Small intestine (tissue), 7 donors: ENCODE measurements around the gene TFPI2. TPM values are rescaled to one million over a fixed set of nuclear protein-coding genes. Genes with fewer than 3 reads are reported as not detected.
"Not testable (repeated sequence)": the region's sequence is repeated elsewhere in the genome, so short reads cannot be mapped to it uniquely, and the experiment has no call there.

Experiments
- DNase-seq, 2 donors: peaks; one replicate each; pipeline versions ENCODE4 v3.0.0 to v3.0.0-alpha.2; 2013
- FAIRE-seq: peaks from 2 replicates; lab custom pipeline; 2012; peaks lifted over from hg19 to GRCh38; lab: Jason Lieb, UNC
- H3K27ac ChIP-seq, 3 donors: one replicate each; pipeline ENCODE4 v1.5.1; 2013; ENCODE audit warnings: low read length in 2 of 3, mild to moderate bottlenecking in 2 of 3, control low read depth in 1 of 3, inconsistent platforms in 1 of 3, low read depth in 1 of 3, moderate library complexity in 1 of 3
- H3K27me3 ChIP-seq, 3 donors: one replicate each; pipeline ENCODE4 v1.6.1; 2013; ENCODE audit warnings: low read length in 3 of 3, inconsistent platforms in 1 of 3; ENCODE audit not compliant: control insufficient read depth in 3 of 3, insufficient read depth in 3 of 3
- H3K36me3 ChIP-seq, 3 donors: one replicate each; pipeline ENCODE4 v1.6.1; 2013; ENCODE audit warnings: low read length in 3 of 3, inconsistent platforms in 1 of 3, low read depth in 1 of 3, mild to moderate bottlenecking in 1 of 3, moderate library complexity in 1 of 3; ENCODE audit not compliant: control insufficient read depth in 3 of 3, insufficient read depth in 2 of 3
- H3K4me1 ChIP-seq, 3 donors: one replicate each; pipeline ENCODE4 v1.6.1; 2013; ENCODE audit warnings: low read length in 2 of 3, inconsistent platforms in 1 of 3, low read depth in 1 of 3, mild to moderate bottlenecking in 1 of 3, moderate library complexity in 1 of 3; ENCODE audit not compliant: control insufficient read depth in 3 of 3, insufficient read depth in 2 of 3
- H3K4me3 ChIP-seq, 3 donors: one replicate each; pipeline ENCODE4 v1.5.1; 2013; ENCODE audit warnings: low read length in 3 of 3, control low read depth in 1 of 3, inconsistent platforms in 1 of 3, low read depth in 1 of 3, mild to moderate bottlenecking in 1 of 3, moderate library complexity in 1 of 3
- H3K9me3 ChIP-seq, 2 donors: one replicate each; pipeline ENCODE4 v1.6.1; 2013; ENCODE audit warnings: low read depth in 1 of 2, low read length in 1 of 2; ENCODE audit not compliant: control insufficient read depth in 2 of 2, insufficient read depth in 1 of 2
- WGBS, 3 donors: extraction: QIAGEN DNeasy Blood & Tissue Kit; methylation state at CpG; one replicate each; pipeline ENCODE4 v1.1.7; 2013; 5-methylcytosine and 5-hydroxymethylcytosine counted together
- polyA plus RNA-seq, 4 donors: library from polyadenylated mRNA; stranded (reverse) in 3 of 4; unstranded in 1 of 4; fragments of 200-250 nt in 3 of 4; fragments of 120-200 nt in 1 of 4; gene quantifications; one replicate each; pipeline versions ENCODE4 v1.2.1 to v1.2.3, GENCODE V29; 2013
- donor health status: healthy with polysubstance abuse.
- donor health status: control.
- donor health status: control.
- donor health status: Bipolar disorder and iron deficiency.
- donor health status: healthy.

TFPI2 gene
- polyA plus RNA-seq, 4 donors = 0.60 to 1.9 TPM; not detected in 2

DNA sequence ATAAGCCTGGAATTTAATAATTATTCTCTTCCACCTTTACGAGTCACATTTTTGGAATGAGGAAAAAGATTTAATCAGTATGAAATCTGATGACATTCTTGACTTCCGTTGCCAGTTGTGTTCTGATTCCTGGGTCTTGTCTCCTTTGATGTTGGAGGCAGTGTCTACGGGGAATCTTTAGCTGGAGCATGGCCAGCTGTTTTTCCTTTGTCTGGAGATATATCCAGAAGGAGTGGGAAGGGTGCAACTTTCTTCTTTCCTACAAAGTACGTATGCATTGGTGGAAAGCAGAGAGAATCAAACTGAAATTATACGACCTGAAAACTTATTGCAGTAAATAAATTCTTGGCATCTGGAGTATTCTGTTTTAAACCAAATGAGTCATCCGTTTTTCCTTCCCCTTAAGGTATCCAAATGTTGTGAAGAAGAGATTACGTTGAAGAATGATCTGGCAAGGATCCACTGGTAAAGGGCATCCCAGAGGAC lies 24.1 kb upstream of the TFPI2 start:
- H3K4me1 ChIP-seq = no peaks in the 10 kb centered on the region
- FAIRE-seq = no peak
- no peak overlapping the region for H3K4me3 ChIP-seq
- H3K27me3 ChIP-seq = no peaks in the 10 kb centered on the region
- no peaks in the 10 kb centered on the region for H3K36me3 ChIP-seq
- 31 to 60% (median 34%) methylated on average over 7 of the region's 7 CpGs for WGBS, 3 donors
- H3K27ac ChIP-seq = no peak overlapping the region
- H3K9me3 ChIP-seq = no peaks in the 10 kb centered on the region
- no peak for DNase-seq

DNA sequence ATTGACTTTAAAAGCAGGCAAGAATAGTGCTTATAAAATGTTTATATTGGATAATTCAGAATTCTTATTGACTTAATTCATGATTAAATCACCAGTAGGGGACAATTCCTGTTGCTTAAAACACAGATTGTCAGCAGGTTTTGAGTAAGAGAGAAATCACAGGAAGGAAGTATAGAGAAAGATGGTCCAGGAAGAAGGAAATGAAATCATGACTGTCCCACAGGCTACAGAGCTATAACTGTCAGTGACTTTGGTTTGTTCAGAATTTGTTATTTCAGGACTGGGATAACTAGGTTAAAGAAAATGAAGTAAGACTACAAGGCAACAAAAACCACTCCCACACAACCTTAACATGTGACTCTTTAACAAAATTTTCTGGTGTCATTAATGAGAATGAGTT lies 22.6 kb upstream of the TFPI2 start:
- no peak for FAIRE-seq
- H3K27ac ChIP-seq = no peak overlapping the region

DNA sequence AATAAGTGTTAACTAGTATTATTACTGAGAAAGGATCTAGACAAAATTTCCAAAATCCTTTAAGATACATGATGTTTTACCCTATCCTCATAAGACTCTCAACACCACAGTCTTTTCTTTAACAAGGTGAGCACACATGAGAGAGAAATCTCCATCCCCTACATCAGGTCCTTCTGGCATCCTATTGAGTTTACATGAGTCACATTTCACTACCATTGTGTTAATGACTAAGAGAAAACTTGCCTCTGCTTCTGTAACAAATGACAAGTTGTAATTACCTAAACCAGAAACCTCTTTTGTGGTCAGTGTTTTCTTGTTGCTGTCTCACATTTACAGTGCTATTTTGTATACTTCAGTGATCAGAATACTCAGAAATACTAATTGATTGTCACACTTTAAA lies 21.1 kb upstream of the TFPI2 start:
- DNase-seq, H3K9me3 ChIP-seq, H3K27me3 ChIP-seq, H3K27ac ChIP-seq, H3K36me3 ChIP-seq, H3K4me1 ChIP-seq, H3K4me3 ChIP-seq, FAIRE-seq: not testable (repeated sequence)

More for the DNA sequence above, 22.6 kb upstream of the TFPI2 start:
- no peak overlapping the region for H3K4me3 ChIP-seq
- H3K36me3 ChIP-seq = no peaks in the 10 kb centered on the region
- DNase-seq = no peak
- H3K9me3 ChIP-seq = no peaks in the 10 kb centered on the region
- H3K27me3 ChIP-seq = no peaks in the 10 kb centered on the region
- no peaks in the 10 kb centered on the region for H3K4me1 ChIP-seq

DNA sequence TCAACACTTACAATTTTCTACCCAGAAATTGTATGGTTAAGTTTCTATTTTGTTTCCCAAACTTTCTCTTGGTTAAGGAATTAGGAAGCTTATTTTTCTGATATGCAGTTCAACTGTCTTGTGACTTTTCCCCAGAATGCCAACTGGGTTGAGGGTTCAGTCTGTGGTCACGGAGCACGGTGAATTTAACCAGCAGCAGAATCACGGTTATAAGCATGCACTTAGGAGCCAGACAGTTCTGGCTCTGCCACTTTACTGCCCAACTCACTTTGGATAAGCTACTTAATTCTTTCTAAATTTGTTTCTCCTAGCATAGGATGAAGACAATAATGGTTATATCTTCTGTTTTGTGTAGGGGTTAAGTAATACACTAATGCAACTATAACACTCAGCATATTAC lies 20.7 kb upstream of the TFPI2 start:
- not testable (repeated sequence) for H3K9me3 ChIP-seq, H3K4me3 ChIP-seq, DNase-seq, H3K36me3 ChIP-seq, FAIRE-seq, H3K4me1 ChIP-seq, H3K27me3 ChIP-seq, H3K27ac ChIP-seq
- 64 to 87% (median 79%) methylated on average over 2 to 3 of the region's 3 CpGs for WGBS, 3 donors

DNA sequence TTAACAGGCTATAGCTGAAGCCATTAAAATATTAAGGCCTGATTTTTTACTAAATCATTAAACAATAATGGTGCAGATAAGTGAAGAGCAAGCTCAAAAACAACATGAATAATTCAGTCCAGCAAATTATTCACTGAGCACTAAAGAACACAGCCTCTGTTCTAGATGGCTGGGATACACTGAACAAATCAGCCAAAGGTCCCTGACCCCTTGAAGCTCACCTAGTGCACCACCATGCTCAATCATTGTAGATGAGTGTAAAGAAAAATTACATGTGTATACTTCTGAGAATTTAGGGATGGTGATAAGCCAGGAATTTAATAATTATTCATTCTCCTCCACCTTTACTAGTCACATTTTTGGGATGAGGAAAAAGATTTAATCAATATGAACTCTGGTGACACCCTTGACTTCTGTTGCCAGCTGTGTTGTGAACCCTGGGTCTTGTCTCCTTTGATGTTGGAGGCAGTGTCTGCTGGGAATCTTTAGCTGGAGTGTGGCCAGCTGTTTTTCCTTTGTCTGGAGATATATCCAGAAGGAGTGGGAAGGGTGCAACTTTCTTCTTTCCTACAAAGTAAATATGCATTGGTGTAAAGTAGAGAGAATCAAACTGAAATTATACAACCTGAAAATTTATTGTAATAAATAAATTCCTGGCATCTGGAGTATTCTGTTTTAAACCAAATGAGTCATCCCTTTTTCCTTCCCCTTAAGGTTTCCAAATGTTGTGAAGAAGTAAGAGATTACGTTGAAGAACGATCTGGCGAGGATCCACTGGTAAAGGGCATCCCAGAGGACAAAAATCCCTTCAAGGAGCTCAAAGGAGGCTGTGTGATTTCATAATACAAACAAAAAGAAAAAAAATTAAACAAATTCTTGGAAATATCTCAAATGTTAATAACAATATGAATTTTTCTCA lies 19.8 kb upstream of the TFPI2 start:
- WGBS, 3 donors = 44 to 70% (median 61%) methylated on average over 3 of the region's 3 CpGs
- Histone ChIP-seq H3K4me1 (no peaks in the 10 kb centered on the region), H3K36me3 (no peaks in the 10 kb centered on the region), H3K9me3 (no peaks in the 10 kb centered on the region), H3K27me3 (no peaks in the 10 kb centered on the region), H3K4me3 (no peak overlapping the region), H3K27ac (no peak overlapping the region)
- FAIRE-seq (no peak), DNase-seq (no peak)

DNA sequence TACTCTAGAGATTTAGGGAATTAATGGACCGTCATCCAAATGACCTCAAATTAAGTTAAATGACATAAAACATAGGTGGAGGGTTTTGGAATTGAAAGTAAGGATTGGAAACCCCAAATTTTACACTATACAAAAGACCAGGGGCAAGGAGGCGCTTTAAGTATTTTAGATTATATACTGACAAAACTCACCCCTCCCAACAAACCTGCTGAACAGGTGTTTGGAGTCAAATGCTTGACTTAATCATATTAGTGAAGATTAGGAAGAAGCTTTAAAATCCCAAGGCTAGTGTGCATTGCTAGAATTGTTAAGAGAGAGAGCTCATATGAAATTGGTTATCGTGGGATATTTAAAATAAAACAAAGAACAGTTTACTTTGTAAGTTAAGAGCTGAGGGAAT lies 15.7 kb upstream of the TFPI2 start, which contains the start of gene GNGT1:
Gene GNGT1, plus strand, starts transcription at position 301 of the 400 bp plus-strand sequence. CDS start 180 bp downstream, outside the sequence.
- no peak for DNase-seq
- Histone ChIP-seq H3K4me3 (no peak within 1 kb of the TSS), H3K4me1 (no peaks in the 10 kb centered on the region), H3K27me3 (no peaks in the 10 kb centered on the region), H3K27ac (no peak within 1 kb of the TSS), H3K9me3 (no peaks in the 10 kb centered on the region), H3K36me3 (no peaks in the 10 kb centered on the region)
- 82 to 88% (median 87%) methylated on average over 3 of the region's 3 CpGs for whole genome bisulfite sequencing, 3 donors
- FAIRE-seq = no peak

DNA sequence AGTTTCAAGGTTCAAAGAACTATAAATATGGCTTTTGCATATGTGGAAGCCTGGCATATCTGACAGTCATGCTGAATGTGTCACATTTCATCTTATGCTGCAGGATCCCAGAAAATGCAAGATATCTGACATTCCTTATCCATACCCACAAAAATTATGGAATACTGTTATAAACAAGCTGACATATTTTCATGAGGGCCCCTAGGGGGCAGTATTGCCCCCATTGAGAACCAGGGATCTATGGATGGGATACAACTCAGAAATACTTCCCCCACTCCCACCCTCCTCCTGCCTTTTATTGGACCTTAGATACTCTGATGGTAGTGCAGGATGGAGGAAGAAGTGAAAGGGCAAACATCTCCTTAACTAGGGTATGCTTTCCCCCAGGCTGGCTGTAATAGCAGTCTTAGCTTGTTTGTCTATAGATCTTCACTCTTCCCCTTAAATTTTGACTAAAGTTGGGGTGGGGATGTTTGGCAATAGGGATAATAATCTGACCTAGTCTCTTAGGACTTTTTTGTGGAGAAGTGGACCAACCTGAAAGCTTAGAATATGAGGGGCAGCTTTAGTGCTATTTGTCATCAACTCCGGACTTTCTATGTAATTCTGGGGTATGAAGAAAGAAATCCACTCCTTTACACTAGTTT lies 12.3 kb upstream of the TFPI2 start:
- H3K36me3 ChIP-seq = no peaks in the 10 kb centered on the region
- WGBS, 3 donors = 85 to 96% (median 89%) methylated on average over 1 of the region's 1 CpG
- no peak overlapping the region for H3K27ac ChIP-seq
- no peaks in the 10 kb centered on the region for H3K27me3 ChIP-seq
- no peak overlapping the region for H3K4me3 ChIP-seq
- no peaks in the 10 kb centered on the region for H3K4me1 ChIP-seq
- peak; percentile 31 to 54 for DNase-seq
- FAIRE-seq = no peak
- H3K9me3 ChIP-seq = no peaks in the 10 kb centered on the region

DNA sequence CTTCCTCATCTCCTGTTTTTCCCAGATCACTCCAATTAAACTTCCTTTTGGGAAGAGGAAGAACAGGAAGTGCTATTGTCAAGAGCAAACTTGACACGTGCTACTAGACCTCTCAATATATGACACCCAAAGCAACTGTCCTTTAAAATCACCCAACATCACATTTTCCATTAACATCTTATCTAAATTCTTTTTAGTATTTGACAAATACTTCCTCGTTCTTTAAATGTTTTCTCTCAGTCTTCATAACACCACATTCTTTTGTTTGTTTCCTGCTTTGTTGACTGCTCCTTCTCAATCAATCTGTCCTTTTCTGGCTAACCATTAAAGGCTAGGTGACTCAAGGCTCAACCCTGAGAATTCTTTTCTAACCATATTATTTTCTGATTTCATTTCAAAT lies 7.1 kb upstream of the TFPI2 start:
- DNase-seq = no peak
- WGBS, 3 donors = 26 to 61% (median 29%) methylated on average over 2 of the region's 2 CpGs
- Histone ChIP-seq H3K27ac (no peak overlapping the region), H3K27me3 (no peaks in the 10 kb centered on the region), H3K9me3 (no peaks in the 10 kb centered on the region), H3K36me3 (no peaks in the 10 kb centered on the region), H3K4me1 (peaks cover 0 to 15% (median 0%) of the 10 kb centered on the region in 3 donors), H3K4me3 (no peak overlapping the region)
- no peak for FAIRE-seq
